Central memory CD4-positive, alpha-beta T cell (primary cell): ENCODE data around the gene IRF4.

Source experiments
- DNase-seq: peaks from one replicate; pipeline ENCODE4 v3.0.0; 2022

IRF4 gene

GRCh38 chr6:353642-354614 is 37.6 kb upstream of the IRF4 start:
- no peak for DNase-seq

GRCh38 chr6:354631-355280 is 36.8 kb upstream of the IRF4 start:
- DNase-seq = no peak

- DNase-seq = no peak
Observed at GRCh38 chr6:355373-356208, 36.0 kb upstream of the IRF4 start.

- no peak for DNase-seq
Observed at GRCh38 chr6:356828-357251, 34.7 kb upstream of the IRF4 start.

GRCh38 chr6:357261-357790 is 34.2 kb upstream of the IRF4 start:
- DNase-seq = no peak

GRCh38 chr6:357791-358341 is 33.7 kb upstream of the IRF4 start:
- DNase-seq = no peak

GRCh38 chr6:358432-358831 is 33.1 kb upstream of the IRF4 start:
- no peak for DNase-seq

GRCh38 chr6:358847-359246 is 32.7 kb upstream of the IRF4 start:
- DNase-seq = no peak

- DNase-seq = no peak
Observed at GRCh38 chr6:359261-360035, 32.1 kb upstream of the IRF4 start.

GRCh38 chr6:360349-360748 is 31.2 kb upstream of the IRF4 start:
- no peak for DNase-seq

GRCh38 chr6:360764-361373 is 30.7 kb upstream of the IRF4 start:
- no peak for DNase-seq

GRCh38 chr6:361411-362132 is 30.0 kb upstream of the IRF4 start:
- no peak for DNase-seq

- no peak for DNase-seq
Observed at GRCh38 chr6:362231-362923, 29.2 kb upstream of the IRF4 start.

GRCh38 chr6:362924-363249 is 28.7 kb upstream of the IRF4 start:
- no peak for DNase-seq

GRCh38 chr6:363291-363690 is 28.3 kb upstream of the IRF4 start:
- no peak for DNase-seq

GRCh38 chr6:363909-364308 is 27.6 kb upstream of the IRF4 start:
- no peak for DNase-seq

GRCh38 chr6:364609-365540 is 26.7 kb upstream of the IRF4 start:
- DNase-seq = no peak

- DNase-seq = no peak
Observed at GRCh38 chr6:365835-366234, 25.7 kb upstream of the IRF4 start.
